Measurements from ENCODE around the gene IQGAP3. TPM values are rescaled to one million over a fixed set of nuclear protein-coding genes. Genes with fewer than 3 reads are reported as not detected.

The IQGAP3 gene
- total RNA-seq, 8 experiments from 2014 or later: 0.20 to 11.6 (median 1.5) TPM

Other genes with a start within 250 kb of the IQGAP3 start
- 100 to 1,000 TPM; 204 to 465 (median 351) TPM for gene CCT3, start 234.3 kb downstream of the IQGAP3 start, total RNA-seq
- gene TSACC, start 234.0 kb downstream of the IQGAP3 start, total RNA-seq: 1 to 10 TPM in 3 of 8 experiments, under 1 TPM in 3, not detected in 2; 0.22 to 8.3 (median 1.2) TPM
- 1 to 10 TPM in 1 of 8 experiments, under 1 TPM in 4, not detected in 3; 0.38 to 1.8 (median 0.50) TPM for gene RHBG, start 203.4 kb downstream of the IQGAP3 start, total RNA-seq
- gene MEF2D, start 71.8 kb downstream of the IQGAP3 start, total RNA-seq: 10 to 100 TPM in 5 of 8 experiments, 1 to 10 TPM in 3; 6.6 to 28.6 (median 11.3) TPM
- 1 to 10 TPM in 1 of 8 experiments, under 1 TPM in 3, not detected in 4; 0.14 to 1.9 (median 0.58) TPM for gene TTC24, start 7.2 kb upstream of the IQGAP3 start, total RNA-seq
- gene NAXE, start 19.2 kb upstream of the IQGAP3 start, total RNA-seq: 100 to 1,000 TPM in 1 of 8 experiments, 10 to 100 TPM in 7; 50.1 to 168 (median 66.6) TPM
- 10 to 100 TPM; 14.7 to 50.1 (median 30.5) TPM for gene GPATCH4, start 28.9 kb upstream of the IQGAP3 start, total RNA-seq
- gene HAPLN2, start 46.9 kb upstream of the IQGAP3 start, total RNA-seq: 1 to 10 TPM in 6 of 8 experiments, under 1 TPM in 1, not detected in 1; 0.46 to 8.7 (median 3.3) TPM
- gene BCAN, start 69.6 kb upstream of the IQGAP3 start, total RNA-seq: 10 to 100 TPM in 1 of 8 experiments, 1 to 10 TPM in 4, under 1 TPM in 3; 0.66 to 25.1 (median 1.7) TPM
- 100 to 1,000 TPM in 5 of 8 experiments, 10 to 100 TPM in 1, 1 to 10 TPM in 2; 5.5 to 863 (median 150) TPM for gene NES, start 104.8 kb upstream of the IQGAP3 start, total RNA-seq
- gene CRABP2, start 133.0 kb upstream of the IQGAP3 start, total RNA-seq: 100 to 1,000 TPM in 5 of 8 experiments, 10 to 100 TPM in 1, 1 to 10 TPM in 2; 1.4 to 813 (median 186) TPM
- 10 to 100 TPM; 14.3 to 37.1 (median 24.2) TPM for gene METTL25B, start 155.9 kb upstream of the IQGAP3 start, total RNA-seq
- 10 to 100 TPM; 25.1 to 45.2 (median 33.0) TPM for gene ISG20L2, start 156.2 kb upstream of the IQGAP3 start, total RNA-seq
- 100 to 1,000 TPM in 4 of 8 experiments, 10 to 100 TPM in 4; 81.4 to 166 (median 101) TPM for gene MRPL24, start 168.5 kb upstream of the IQGAP3 start, total RNA-seq
- gene HDGF, start 179.1 kb upstream of the IQGAP3 start, total RNA-seq: 100 to 1,000 TPM in 7 of 8 experiments, 10 to 100 TPM in 1; 93.4 to 328 (median 187) TPM
- 10 to 100 TPM; 35.4 to 73.4 (median 56.8) TPM for gene PRCC, start 195.0 kb upstream of the IQGAP3 start, total RNA-seq
- gene SH2D2A, start 244.3 kb upstream of the IQGAP3 start, total RNA-seq: 1 to 10 TPM in 4 of 8 experiments, under 1 TPM in 4; 0.33 to 3.5 (median 0.92) TPM

Data from motor neuron (in vitro differentiated cells).